Measurements from ENCODE around the gene DYNC1LI1.
A peak's percentile ranks its signal among the peaks of the same experiment; 100 is the strongest.
"Not testable (repeated sequence)": the region's sequence is repeated elsewhere in the genome, so short reads cannot be mapped to it uniquely, and the experiment has no call there.

Gene DYNC1LI1

GRCh38 chr3:32522682-32523081 is 48.0 kb downstream of the DYNC1LI1 start:
- DNase-seq (ENCODE audit: low read depth), result no peak
- no peak for TF ChIP-seq CTCF (IDR thresholded peaks at IDR 0.05; ENCODE audit: low read depth, low read length, missing control alignments)
- no peak overlapping the region for H3K4me3 ChIP-seq (ENCODE audit: low read depth, low read length)

- not testable (repeated sequence) for DNase-seq (ENCODE audit: low read depth); H3K4me3 ChIP-seq (ENCODE audit: low read depth, low read length)
These were observed 51.7 kb downstream of the DYNC1LI1 start for GRCh38 chr3:32518921-32519320.

- not testable (repeated sequence) for DNase-seq (ENCODE audit: low read depth); H3K4me3 ChIP-seq (ENCODE audit: low read depth, low read length)
These were observed 53.9 kb downstream of the DYNC1LI1 start for GRCh38 chr3:32516751-32517150.

GRCh38 chr3:32511005-32511404 is 59.7 kb downstream of the DYNC1LI1 start:
- no peak for DNase-seq (ENCODE audit: low read depth)
- no peak for TF ChIP-seq CTCF (IDR thresholded peaks at IDR 0.05; ENCODE audit: low read depth, low read length, missing control alignments)
- H3K4me3 ChIP-seq (ENCODE audit: low read depth, low read length), result no peak overlapping the region

- TF ChIP-seq CTCF (IDR thresholded peaks at IDR 0.05; ENCODE audit: low read depth, low read length, missing control alignments), result peak; percentile 76
- H3K4me3 ChIP-seq (ENCODE audit: low read depth, low read length), result no peak overlapping the region
- DNase-seq (ENCODE audit: low read depth), result peak; percentile 43
These were observed 60.5 kb downstream of the DYNC1LI1 start for GRCh38 chr3:32510075-32510724.

- H3K4me3 ChIP-seq (ENCODE audit: low read depth, low read length), result no peak overlapping the region
- no peak for TF ChIP-seq CTCF (IDR thresholded peaks at IDR 0.05; ENCODE audit: low read depth, low read length, missing control alignments)
- no peak for DNase-seq (ENCODE audit: low read depth)
These were observed 61.9 kb downstream of the DYNC1LI1 start for GRCh38 chr3:32508711-32509110.

GRCh38 chr3:32506466-32506865 is 64.2 kb downstream of the DYNC1LI1 start:
- DNase-seq (ENCODE audit: low read depth), result no peak
- TF ChIP-seq CTCF (IDR thresholded peaks at IDR 0.05; ENCODE audit: low read depth, low read length, missing control alignments), result no peak
- H3K4me3 ChIP-seq (ENCODE audit: low read depth, low read length), result no peak overlapping the region

GRCh38 chr3:32502946-32503286 is 67.7 kb downstream of the DYNC1LI1 start:
- H3K4me3 ChIP-seq (ENCODE audit: low read depth, low read length), result peak overlapping the region; percentile 76
- DNase-seq (ENCODE audit: low read depth), result no peak
- no peak for TF ChIP-seq CTCF (IDR thresholded peaks at IDR 0.05; ENCODE audit: low read depth, low read length, missing control alignments)

Data from GM12864 (cell line).